ENCODE results near the gene RBM45.
"Not testable (repeated sequence)": the region's sequence is repeated elsewhere in the genome, so short reads cannot be mapped to it uniquely, and the experiment has no call there.

The RBM45 gene

GRCh38 chr2:178112202-178113152 is at the start of gene RBM45:
RBM45 (plus strand) TSS chr2:178112437; CDS start chr2:178112547, 110 bp downstream.
- peak; percentile 54 for DNase-seq (ENCODE audit: low read depth, low spot score)

- DNase-seq (ENCODE audit: low read depth, low spot score), result no peak
These were observed 45.9 kb upstream of the RBM45 start for GRCh38 chr2:178066324-178066723.

- no peak for DNase-seq (ENCODE audit: low read depth, low spot score)
These were observed 45.2 kb upstream of the RBM45 start for GRCh38 chr2:178066890-178067669.

- DNase-seq (ENCODE audit: low read depth, low spot score), result no peak
These were observed 43.3 kb upstream of the RBM45 start for GRCh38 chr2:178068823-178069454.

- DNase-seq (ENCODE audit: low read depth, low spot score), result no peak
These were observed 42.7 kb upstream of the RBM45 start for GRCh38 chr2:178069551-178069950.

- DNase-seq (ENCODE audit: low read depth, low spot score), result no peak
These were observed 41.4 kb upstream of the RBM45 start for GRCh38 chr2:178070824-178071223.

GRCh38 chr2:178072000-178072382 is 40.2 kb upstream of the RBM45 start:
- DNase-seq (ENCODE audit: low read depth, low spot score), result no peak

GRCh38 chr2:178072383-178073301 is 39.6 kb upstream of the RBM45 start, which contains the start of gene PDE11A:
PDE11A (minus strand) TSS chr2:178072777; CDS start chr2:178072437, 340 bp downstream.
- DNase-seq (ENCODE audit: low read depth, low spot score), result peak; percentile 84

- no peak for DNase-seq (ENCODE audit: low read depth, low spot score)
These were observed 37.9 kb upstream of the RBM45 start for GRCh38 chr2:178074123-178075005.

- no peak for DNase-seq (ENCODE audit: low read depth, low spot score)
These were observed 37.3 kb upstream of the RBM45 start for GRCh38 chr2:178075006-178075326.

GRCh38 chr2:178076130-178076529 is 36.1 kb upstream of the RBM45 start:
- DNase-seq (ENCODE audit: low read depth, low spot score), result no peak

GRCh38 chr2:178079279-178079678 is 33.0 kb upstream of the RBM45 start:
- not testable (repeated sequence) for DNase-seq (ENCODE audit: low read depth, low spot score)

- no peak for DNase-seq (ENCODE audit: low read depth, low spot score)
These were observed 29.7 kb upstream of the RBM45 start for GRCh38 chr2:178082408-178083045.

GRCh38 chr2:178084273-178084672 is 28.0 kb upstream of the RBM45 start:
- no peak for DNase-seq (ENCODE audit: low read depth, low spot score)

- DNase-seq (ENCODE audit: low read depth, low spot score), result no peak
These were observed 23.4 kb upstream of the RBM45 start for GRCh38 chr2:178088774-178089270.

- no peak for DNase-seq (ENCODE audit: low read depth, low spot score)
These were observed 18.8 kb upstream of the RBM45 start for GRCh38 chr2:178093471-178093870.

- no peak for DNase-seq (ENCODE audit: low read depth, low spot score)
These were observed 10.7 kb upstream of the RBM45 start for GRCh38 chr2:178101321-178102079.

- DNase-seq (ENCODE audit: low read depth, low spot score), result no peak
These were observed 6.7 kb upstream of the RBM45 start for GRCh38 chr2:178105566-178105965.

- no peak for DNase-seq (ENCODE audit: low read depth, low spot score)
These were observed 6.2 kb upstream of the RBM45 start for GRCh38 chr2:178106053-178106452.

Data from iPS DF 19.7 (cell line).